ENCODE measurements around the gene TEKTIP1. TPM values are rescaled to one million over a fixed set of nuclear protein-coding genes. Genes with fewer than 3 reads are reported as not detected.

Gene TEKTIP1
- total RNA-seq, 1 donor from 2014 or later: not detected

- Histone ChIP-seq H3K27me3 (ENCODE audit: low read depth) (no peaks in the 10 kb centered on the region), H3K9me3 (replicated peaks) (no peaks in the 10 kb centered on the region), H3K27ac (replicated peaks) (no peak overlapping the region), H3K36me3 (peaks cover 14% of the 10 kb centered on the region), H3K4me1 (peaks cover 11% of the 10 kb centered on the region), H3K4me3 (no peak overlapping the region)
- intact Hi-C loops (cut with micrococcal nuclease): no loop called here
- no peak for DNase-seq
- peak; percentile 57 for TF ChIP-seq CTCF (IDR thresholded peaks at IDR 0.05; ENCODE audit: borderline replicate concordance)
Measured at GRCh38 chr19:3547301-3547731, 8.3 kb downstream of the TEKTIP1 start.

- Histone ChIP-seq H3K27me3 (ENCODE audit: low read depth) (no peaks in the 10 kb centered on the region), H3K4me1 (peaks cover 15% of the 10 kb centered on the region), H3K4me3 (no peak overlapping the region), H3K9me3 (replicated peaks) (no peaks in the 10 kb centered on the region), H3K27ac (replicated peaks) (no peak overlapping the region), H3K36me3 (peaks cover 14% of the 10 kb centered on the region)
- TF ChIP-seq CTCF (IDR thresholded peaks at IDR 0.05; ENCODE audit: borderline replicate concordance): no peak
- intact Hi-C loops (cut with micrococcal nuclease): no loop called here
- DNase-seq: no peak
Measured at GRCh38 chr19:3547767-3548282, 8.9 kb downstream of the TEKTIP1 start.

DNA sequence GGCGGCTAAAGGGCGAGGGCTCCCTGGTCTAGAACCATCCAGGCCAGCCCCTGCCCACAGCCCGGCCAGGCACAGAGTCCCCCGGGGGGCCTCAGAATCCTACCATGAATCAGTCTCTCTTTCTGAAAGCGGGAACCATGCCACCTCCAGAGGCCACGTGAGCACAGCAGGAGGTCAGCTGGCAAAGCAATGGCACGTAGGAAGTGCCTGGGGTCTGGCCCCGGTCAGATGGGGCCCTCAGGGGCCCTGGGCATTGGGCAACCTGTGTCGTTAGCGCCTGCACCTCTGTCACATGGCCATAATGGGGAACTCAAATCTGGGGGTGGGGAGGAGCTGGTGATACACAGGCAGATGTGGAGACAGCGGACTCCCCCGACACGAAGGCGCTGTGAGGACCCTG is 9.6 kb downstream of the TEKTIP1 start:
- intact Hi-C loops (cut with micrococcal nuclease): no loop called here

DNA sequence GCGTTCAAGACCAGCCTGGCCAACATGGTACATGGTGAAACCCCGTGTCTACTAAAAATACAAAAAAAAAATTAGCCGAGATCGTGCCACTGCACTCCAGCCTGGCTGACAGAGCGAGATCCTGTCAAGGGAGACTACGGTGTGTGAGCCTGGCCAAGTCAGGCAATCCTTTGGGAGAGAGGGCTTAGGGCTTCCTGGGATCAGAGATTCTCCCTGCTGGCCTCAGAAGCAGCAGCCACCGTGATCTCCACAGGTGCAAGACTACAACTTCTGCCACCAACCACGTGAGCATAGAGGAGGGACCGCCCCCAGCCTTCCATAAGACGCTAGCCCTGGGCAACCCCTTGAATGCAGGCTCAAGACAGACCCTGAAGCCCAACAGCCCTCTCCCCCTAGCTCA is 10.8 kb downstream of the TEKTIP1 start:
- DNase-seq: no peak
- intact Hi-C loops (cut with micrococcal nuclease): no loop called here

More for the DNA sequence above, 9.6 kb downstream of the TEKTIP1 start:
- no peaks in the 10 kb centered on the region for H3K27me3 ChIP-seq (ENCODE audit: low read depth)
- no peak overlapping the region for H3K27ac ChIP-seq (replicated peaks)
- no peak for TF ChIP-seq CTCF (IDR thresholded peaks at IDR 0.05; ENCODE audit: borderline replicate concordance)
- no peak for DNase-seq
- H3K36me3 ChIP-seq: peaks cover 14% of the 10 kb centered on the region
- no peak overlapping the region for H3K4me3 ChIP-seq
- H3K4me1 ChIP-seq: peaks cover 15% of the 10 kb centered on the region
- no peaks in the 10 kb centered on the region for H3K9me3 ChIP-seq (replicated peaks)

GRCh38 chr19:3550947-3551791 is 12.2 kb downstream of the TEKTIP1 start:
- peaks cover 37% of the 10 kb centered on the region for H3K4me1 ChIP-seq
- H3K27ac ChIP-seq (replicated peaks): no peak overlapping the region
- no peak for DNase-seq
- no peak for TF ChIP-seq CTCF (IDR thresholded peaks at IDR 0.05; ENCODE audit: borderline replicate concordance)
- H3K9me3 ChIP-seq (replicated peaks): no peaks in the 10 kb centered on the region
- no peak overlapping the region for H3K4me3 ChIP-seq
- H3K27me3 ChIP-seq (ENCODE audit: low read depth): no peaks in the 10 kb centered on the region
- intact Hi-C loops (cut with micrococcal nuclease): no loop called here
- peaks cover 9% of the 10 kb centered on the region for H3K36me3 ChIP-seq

More for the DNA sequence above, 10.8 kb downstream of the TEKTIP1 start:
- Histone ChIP-seq H3K9me3 (replicated peaks) (no peaks in the 10 kb centered on the region), H3K27me3 (ENCODE audit: low read depth) (no peaks in the 10 kb centered on the region), H3K36me3 (peaks cover 11% of the 10 kb centered on the region), H3K4me3 (no peak overlapping the region), H3K4me1 (peaks cover 23% of the 10 kb centered on the region), H3K27ac (replicated peaks) (no peak overlapping the region)
- TF ChIP-seq CTCF (IDR thresholded peaks at IDR 0.05; ENCODE audit: borderline replicate concordance): no peak
